GM12864 (cell line): ENCODE data around the gene NR2F1-AS1.

Experiments
- DNase-seq: peaks from one replicate; pipeline ENCODE4 v3.0.0-alpha.2; 2011; ENCODE audit warnings: low read depth
- H3K4me3 ChIP-seq: 2 replicates; pipeline ENCODE4 v1.5.1; 2011; ENCODE audit warnings: mild to moderate bottlenecking, low read depth, low read length, control low read depth
- TF ChIP-seq, protein P1 (sequence below): IDR thresholded peaks from 2 replicates; pipeline ENCODE4 v1.5.1; 2011; ENCODE audit warnings: low read depth, mild to moderate bottlenecking, moderate library complexity, low read length, control low read depth, inconsistent platforms; ENCODE audit errors: missing control alignments

NR2F1-AS1 gene

DNA sequence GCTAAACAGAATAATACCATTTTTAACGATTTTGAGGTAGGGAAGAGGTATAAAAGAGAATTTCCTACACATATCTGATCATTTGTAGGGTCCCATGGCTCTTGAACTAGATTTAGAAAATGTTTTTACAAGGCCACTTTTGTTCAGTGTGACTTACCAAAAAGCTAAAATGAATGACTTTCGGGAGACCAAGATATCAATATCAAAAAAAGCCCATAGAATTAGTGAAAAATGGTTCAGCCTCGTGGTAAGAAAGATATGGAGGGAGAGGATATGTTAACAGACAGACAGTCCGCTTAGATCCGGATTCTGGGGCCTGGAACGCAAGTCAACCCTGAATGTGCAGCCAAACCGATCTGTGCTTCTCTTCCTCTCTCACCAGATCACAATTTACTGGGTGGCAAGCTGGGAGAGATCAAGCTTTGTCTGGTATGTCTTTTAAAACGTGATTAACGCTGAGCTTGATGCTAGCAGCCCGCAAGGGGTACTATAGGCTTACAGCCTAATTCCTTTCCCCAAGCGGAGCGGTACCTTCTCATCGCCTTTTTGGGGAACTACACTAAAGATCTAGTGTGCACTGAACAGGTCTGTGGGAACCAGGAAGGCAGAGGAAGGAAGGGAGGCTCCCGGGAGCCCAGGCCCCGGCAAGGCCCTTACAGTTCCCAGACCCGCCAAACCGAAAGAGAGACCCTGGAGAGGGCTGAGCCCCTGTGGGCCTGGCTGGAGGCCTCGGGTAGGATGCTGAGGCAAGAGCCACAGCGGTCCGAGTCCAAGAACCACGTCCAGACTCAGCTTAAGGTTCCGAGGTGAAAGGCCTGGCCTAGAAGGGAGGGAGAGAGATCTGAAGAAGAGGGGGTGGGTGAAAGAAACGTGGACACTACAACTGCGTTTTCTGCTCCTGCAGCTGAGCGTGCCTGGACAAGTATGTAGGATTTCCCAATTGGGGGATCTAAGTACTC, 2.9 kb downstream of the NR2F1-AS1 start:
- H3K4me3 ChIP-seq, result no peak overlapping the region
- TF ChIP-seq, protein P1, sequence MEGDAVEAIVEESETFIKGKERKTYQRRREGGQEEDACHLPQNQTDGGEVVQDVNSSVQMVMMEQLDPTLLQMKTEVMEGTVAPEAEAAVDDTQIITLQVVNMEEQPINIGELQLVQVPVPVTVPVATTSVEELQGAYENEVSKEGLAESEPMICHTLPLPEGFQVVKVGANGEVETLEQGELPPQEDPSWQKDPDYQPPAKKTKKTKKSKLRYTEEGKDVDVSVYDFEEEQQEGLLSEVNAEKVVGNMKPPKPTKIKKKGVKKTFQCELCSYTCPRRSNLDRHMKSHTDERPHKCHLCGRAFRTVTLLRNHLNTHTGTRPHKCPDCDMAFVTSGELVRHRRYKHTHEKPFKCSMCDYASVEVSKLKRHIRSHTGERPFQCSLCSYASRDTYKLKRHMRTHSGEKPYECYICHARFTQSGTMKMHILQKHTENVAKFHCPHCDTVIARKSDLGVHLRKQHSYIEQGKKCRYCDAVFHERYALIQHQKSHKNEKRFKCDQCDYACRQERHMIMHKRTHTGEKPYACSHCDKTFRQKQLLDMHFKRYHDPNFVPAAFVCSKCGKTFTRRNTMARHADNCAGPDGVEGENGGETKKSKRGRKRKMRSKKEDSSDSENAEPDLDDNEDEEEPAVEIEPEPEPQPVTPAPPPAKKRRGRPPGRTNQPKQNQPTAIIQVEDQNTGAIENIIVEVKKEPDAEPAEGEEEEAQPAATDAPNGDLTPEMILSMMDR, result no peak
- no peak for DNase-seq

DNA sequence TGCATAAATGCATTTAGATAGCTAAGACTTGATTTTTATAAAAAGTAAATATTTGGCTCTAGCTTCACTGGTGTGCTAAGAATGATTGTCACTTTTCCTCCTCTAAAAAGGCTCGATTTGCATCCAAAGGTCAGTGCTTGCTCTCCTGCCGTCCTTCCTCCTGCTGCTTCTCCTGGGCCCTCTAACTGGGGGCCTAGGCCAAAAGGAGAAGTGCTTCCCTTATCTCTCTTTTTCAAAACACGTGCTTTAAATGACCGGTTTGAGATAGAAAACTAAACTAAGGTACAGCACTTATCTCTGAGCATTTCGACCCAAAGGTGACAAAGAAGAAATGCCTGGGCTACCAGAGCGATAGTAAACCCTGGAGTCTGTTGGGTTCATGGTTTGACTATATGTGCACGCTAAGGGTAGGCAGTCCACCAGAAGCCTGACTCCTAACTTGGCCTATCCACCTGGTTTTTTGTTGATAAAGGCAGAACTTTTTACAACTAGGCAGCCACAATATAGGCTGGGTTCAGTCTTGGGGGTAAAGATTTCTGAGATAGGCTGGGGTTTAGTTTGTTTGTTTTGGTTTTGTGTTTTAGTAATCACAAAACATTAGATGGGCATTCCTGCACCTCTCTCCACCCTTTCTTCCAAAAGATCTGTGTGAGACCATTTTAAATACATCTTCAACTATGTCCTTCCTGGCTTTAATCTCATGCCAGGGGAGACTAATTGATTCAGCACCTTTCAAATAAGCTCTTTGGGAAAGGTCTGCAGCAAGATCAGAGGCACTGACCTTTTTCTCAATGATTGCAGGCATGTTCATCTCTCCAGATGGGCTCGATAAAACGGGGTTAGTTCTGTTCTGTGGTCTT, 3.8 kb downstream of the NR2F1-AS1 start:
- TF ChIP-seq, protein P1, result no peak

DNA sequence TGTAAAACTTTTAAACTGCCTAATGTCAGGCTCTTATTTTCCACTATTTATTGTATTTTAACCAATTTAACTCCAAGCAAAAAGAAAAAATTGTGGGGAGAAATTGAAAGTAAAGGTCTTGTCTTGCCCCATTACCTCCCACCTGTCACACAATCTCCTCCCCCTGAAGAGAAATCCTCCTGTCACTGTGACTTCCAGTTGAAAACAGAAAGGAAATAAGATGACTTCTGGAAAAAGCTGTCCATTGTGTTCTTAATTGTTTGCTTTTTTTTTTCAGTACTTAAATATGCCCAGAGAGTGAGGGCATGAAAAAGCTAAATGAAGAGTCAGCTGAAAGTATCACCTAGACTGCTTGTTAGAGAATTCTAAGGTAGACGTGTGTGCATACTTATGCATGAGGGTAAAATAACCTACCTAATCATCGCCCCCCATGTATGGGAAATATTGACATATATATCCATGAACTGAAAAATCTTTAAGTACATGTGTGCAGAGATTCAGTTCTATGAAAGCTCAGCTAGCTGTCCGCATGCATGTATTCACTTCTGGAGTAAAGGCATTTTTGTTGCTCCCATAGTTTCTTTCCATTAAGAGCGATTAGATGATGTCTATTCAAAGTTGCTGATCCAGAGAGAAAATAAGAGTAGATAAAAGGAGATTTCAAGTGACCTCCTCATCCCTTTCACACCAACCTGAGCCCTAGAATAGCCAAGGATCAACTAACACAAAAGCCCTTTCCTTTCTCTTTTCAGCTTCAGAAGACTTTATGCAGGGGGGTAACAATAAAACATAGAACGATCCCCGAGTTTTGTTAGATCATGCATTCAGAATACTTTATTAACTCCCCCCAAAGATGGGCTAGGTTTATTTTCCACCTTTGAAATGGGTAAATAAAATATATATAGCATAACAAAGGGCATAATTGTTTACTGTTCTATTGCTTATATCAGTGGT, 5.3 kb downstream of the NR2F1-AS1 start:
- DNase-seq, result no peak
- no peak overlapping the region for H3K4me3 ChIP-seq
- TF ChIP-seq, protein P1, result no peak

More for the DNA sequence above, 3.8 kb downstream of the NR2F1-AS1 start:
- no peak for DNase-seq
- no peak overlapping the region for H3K4me3 ChIP-seq

DNA sequence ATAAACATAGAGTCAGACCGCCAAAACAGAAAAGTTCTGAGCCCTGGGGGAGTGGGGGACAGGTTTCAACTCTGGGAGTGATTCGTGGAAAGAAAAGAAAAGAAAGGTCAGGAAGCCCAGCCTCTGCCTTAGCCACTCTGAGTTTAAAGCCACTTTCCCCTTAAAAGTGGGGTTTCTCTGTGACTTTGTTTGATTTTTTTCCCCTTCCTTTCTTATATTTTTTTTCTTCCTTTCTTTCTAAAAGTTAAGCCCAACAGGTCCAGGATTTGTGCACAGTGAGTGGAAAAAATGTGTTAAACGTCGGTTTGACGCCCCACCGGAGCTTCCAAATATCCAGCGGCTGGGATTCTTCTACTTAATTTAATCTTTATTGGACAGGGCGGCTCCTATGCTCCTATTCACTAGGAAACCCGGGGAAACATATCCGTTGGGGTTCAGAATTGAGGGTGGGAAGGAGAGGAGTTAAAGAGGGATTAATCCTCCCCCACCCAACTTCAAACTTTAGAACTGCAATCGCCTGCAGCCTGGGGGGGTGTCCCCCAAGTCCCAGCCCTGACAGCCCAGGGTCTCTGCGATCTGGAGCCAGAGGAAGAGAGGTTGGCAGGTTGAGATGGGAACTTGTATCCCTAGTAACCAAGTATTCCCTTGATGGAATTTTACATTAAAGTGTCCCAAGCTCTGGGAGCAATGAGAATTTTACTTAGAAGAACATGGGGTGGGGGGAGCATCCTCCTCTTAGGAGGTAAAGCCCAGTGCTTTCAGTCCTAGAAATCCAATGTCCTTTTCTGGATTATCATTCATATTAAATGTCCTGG, 6.3 kb downstream of the NR2F1-AS1 start:
- TF ChIP-seq, protein P1, result no peak
- DNase-seq, result no peak
- H3K4me3 ChIP-seq, result no peak overlapping the region

DNA sequence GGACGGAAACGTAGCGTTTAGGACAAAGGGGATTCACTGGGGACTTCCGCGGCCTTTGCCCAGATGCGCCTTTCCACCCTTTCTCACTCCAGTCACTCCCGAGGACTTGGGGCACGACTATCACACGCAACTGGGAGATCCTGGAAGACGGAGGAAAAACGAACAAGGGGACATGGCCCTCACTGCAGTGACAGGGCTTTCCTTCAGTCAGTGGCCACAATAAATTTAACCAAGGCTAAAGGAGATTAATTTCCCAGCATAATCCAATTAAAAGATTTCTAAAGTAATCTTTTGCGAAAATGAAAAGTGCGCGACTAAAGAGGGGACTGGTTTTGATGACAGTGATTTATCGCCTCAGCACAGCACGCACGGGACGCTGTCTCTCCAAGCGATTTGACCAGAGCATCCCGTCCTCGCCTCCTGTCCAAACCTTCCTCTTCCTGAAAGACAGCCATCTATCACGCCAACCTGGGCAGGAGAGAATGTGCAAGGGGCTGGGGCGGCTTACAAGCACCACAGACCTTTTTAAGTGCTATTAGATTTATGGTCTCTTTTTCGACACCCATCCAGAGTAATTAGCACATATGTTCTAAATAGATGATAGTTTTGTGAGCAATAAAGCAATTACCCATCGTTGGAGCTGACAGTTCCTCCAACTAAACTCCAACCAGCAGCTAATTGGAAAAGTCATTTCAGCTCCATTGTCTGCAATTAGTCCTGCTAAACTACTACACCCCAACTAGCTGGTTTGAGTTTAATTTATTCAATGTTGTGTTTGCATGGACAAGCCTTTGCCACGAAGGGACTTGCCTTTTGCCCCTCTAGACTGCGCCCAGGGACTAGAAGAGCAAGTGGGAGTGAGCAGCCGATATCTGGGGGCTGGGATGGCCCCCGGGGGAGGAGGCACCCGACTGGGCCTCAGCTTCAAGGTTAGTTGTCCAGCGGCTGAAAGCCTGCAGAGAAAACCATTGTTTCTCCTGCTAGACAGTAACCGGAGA, 7.4 kb downstream of the NR2F1-AS1 start:
- no peak overlapping the region for H3K4me3 ChIP-seq
- TF ChIP-seq, protein P1, result no peak
- DNase-seq, result no peak
